Activated CD4-positive, alpha-beta T cell treated with anti-CD3 and anti-CD28 coated beads, Interleukin-2, amount 50 U/mL, for 4 hours (primary cell): Measurements from ENCODE around the gene AP3M1.
"Not testable (repeated sequence)": the region's sequence is repeated elsewhere in the genome, so short reads cannot be mapped to it uniquely, and the experiment has no call there.

Experiments used
- DNase-seq, 2 experiments: peaks; one replicate each; pipeline ENCODE4 v3.0.0-alpha.2; 2020

The AP3M1 gene, protein sequence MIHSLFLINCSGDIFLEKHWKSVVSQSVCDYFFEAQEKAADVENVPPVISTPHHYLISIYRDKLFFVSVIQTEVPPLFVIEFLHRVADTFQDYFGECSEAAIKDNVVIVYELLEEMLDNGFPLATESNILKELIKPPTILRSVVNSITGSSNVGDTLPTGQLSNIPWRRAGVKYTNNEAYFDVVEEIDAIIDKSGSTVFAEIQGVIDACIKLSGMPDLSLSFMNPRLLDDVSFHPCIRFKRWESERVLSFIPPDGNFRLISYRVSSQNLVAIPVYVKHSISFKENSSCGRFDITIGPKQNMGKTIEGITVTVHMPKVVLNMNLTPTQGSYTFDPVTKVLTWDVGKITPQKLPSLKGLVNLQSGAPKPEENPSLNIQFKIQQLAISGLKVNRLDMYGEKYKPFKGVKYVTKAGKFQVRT

GRCh38 chr10:74150204-74150989 lies at the start of gene AP3M1:
AP3M1 (minus strand) TSS chr10:74150828; CDS start chr10:74138379, 12,449 bp downstream.
- DNase-seq = peak; percentile 73 to 76

DNA sequence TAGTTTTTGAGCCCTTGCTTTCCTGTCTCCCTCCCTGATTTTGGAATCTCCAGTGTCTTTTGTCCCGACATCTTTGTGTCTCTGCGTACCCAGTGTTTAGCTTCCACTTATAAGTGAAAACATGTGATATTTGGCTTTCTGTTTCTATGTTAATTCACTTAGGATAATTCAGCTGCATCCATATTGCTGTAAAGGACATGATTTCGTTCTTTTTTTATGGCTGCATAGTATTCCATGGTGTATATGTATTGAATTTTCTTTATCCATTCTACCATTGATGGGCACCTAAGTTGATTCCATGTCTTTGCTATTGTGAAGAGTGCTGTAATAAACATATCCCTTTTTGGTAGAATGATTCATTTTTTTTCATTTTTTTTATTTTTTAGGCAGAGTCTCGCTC lies 48.7 kb upstream of the AP3M1 start:
- DNase-seq = no peak

DNA sequence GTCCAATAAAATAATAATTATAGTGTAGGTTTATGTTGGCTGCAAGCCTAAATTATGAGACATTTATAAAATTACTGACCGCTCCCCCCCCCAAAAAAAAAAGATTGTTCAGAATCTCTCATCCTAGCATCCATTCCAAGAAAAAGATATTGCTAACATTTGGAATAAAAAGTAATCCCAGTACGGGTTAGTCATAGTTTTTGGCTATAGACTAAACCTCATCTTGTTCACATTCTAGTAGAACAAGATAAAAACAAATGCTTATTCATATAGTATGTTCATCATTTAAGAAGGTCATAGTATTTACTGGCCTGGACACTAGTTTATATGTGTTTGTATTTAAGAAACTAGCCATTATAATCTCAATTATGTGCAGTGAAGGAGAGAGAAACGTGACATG lies 44.4 kb upstream of the AP3M1 start:
- DNase-seq = no peak

- no peak for DNase-seq
These were observed 43.9 kb upstream of the AP3M1 start for GRCh38 chr10:74194545-74194944.

- no peak for DNase-seq
These were observed 39.9 kb upstream of the AP3M1 start for GRCh38 chr10:74190494-74190893.

- no peak for DNase-seq
These were observed 39.4 kb upstream of the AP3M1 start for GRCh38 chr10:74189999-74190421.

- not testable (repeated sequence) for DNase-seq
These were observed 38.0 kb upstream of the AP3M1 start for GRCh38 chr10:74188617-74189016.

- no peak for DNase-seq
These were observed 36.6 kb upstream of the AP3M1 start for GRCh38 chr10:74187237-74187636.

GRCh38 chr10:74186678-74187077 lies 36.0 kb upstream of the AP3M1 start:
- DNase-seq = no peak

- DNase-seq = no peak
These were observed 28.6 kb upstream of the AP3M1 start for GRCh38 chr10:74179111-74179710.

- no peak for DNase-seq
These were observed 27.6 kb upstream of the AP3M1 start for GRCh38 chr10:74178042-74178791.

DNA sequence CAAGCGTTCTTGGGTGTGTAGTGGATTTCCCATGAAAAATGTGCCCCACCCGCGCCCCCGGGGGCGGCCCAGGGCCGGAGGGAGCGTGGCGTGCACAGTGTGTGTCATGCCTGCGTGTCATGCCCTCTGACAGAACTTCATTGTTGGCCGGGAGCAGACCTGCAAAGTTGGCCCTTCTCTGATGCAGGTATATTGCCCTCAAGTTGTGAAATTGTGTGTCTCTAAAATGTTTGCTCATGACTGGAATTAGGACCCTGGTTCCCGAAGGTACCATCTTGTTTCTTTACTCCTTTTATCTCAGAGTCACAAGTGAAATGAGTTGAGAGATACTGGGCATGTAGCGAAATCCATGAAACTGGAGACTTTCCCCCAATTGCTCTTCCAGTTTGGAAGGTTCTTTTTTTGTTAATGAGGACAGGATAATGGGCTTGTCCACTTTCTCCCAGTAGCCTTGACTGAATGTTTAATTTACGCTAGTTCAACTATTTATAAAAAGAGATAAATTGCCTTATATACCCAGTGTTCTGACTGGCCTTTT lies 26.6 kb upstream of the AP3M1 start:
- peak; percentile 60 to 66 for DNase-seq

DNA sequence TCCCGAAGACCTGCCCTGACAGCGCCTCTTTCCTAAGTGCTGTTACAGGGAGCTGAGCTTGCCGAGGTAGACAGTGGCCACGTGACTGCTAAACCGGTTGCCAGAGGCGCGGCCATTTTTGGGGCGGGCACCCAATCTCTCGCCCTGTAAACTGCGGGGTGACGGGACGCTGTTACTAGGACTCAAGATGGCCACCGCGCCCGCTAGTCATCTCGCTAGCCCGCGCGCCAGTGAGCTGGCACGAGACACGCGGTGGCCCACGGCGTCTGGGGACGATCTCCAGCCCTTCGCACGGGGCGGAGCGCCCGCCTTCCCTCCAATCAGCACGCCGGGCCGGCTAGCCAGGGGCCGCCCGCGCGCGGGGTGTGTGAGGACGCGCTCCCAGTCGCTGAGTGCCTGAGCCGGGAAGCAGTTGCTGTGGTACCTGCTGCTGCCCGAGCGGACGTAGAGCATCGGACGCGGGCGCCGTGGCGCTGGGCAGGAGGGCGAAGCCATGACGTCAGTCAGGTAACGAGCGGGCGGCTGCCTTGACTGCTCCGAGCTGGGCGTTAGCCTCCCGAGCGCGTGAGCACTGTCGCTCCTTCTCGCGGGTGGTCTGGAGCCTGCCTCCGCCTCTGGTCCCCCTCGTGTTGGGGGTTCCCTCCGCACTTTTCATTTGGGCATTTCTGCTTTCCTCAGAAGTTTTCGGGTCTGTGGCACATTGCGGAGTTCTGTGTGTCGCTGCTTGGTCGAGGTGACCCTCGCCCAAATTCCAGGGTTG lies 25.9 kb upstream of the AP3M1 start:
- peak; percentile 96 for DNase-seq

DNA sequence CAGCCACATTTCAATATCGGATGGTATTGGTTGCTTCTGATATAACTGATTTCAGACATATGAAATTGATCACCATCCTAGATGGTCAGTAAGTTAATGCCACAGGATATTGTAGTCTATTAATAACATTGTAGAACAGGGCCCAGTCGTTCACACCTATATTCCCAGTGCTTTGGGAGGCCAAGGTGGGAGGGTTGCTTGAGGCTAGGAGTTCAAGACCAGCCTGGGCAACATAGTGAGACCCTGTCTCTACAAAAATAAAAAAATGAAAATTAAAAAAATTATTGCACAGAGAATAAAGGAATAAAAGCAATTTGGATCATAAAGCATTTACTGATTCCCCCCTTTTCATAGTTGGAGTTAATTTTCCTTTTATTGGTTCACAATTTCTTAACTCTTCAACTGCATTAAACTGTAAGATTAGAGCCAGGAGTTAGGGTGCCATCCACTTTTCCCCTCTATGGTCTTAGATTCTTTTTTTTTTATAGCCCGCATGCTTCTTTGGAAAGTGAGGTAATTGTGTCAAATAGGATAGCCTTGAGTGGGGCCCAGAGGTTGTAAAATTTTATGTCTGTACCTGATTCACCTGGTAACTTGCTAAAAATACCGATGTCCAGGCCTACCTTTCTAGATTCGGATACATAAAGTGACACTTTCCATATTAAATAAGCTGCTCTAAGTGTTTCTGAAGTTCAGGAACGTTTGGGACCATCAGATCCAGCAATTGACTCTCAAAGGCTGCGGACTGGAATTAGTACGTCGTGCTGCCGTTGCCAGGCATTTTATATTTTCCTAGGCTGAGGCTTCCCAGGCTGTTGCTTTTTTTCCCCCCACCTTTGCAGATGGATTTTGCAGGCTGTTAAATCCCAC lies 25.1 kb upstream of the AP3M1 start:
- DNase-seq = no peak

DNA sequence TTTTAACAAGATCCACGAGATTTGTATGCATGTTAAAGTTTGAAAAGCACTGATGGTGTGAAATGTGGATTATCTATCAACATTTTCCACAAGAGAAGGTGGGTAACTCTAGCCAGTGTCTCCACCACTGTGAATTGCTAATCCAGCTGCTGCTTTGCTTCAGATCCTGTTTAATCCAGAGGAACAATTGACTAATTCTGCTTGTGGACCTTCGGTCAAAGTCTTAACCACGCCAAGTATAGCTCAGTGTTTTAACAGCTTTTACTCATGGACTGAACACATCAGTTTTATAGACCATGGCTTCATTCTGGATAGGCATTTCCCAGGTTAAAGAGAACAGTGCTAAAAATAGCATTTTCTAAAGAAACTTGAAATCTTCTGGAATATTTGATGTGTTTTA lies 23.9 kb upstream of the AP3M1 start:
- DNase-seq = no peak

DNA sequence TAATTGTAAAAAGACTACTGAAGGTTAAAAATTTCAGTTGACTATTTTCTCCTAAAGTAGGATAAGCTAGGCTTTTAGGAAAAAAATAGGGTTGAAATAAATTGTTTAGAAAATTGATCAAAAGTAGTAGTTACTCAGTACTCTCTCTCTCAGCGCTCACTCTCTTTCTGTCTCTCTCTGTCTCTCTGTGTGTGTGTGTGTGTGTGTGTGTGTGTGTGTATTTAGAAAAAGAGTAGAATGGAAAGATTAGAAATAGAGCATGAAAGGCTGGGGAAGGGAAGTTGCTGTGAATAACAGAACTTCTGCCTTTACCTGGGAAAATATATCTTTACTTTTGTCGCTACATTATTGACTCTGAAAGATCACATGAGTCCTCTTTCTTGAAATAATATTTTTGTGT lies 21.0 kb upstream of the AP3M1 start:
- DNase-seq = no peak

DNA sequence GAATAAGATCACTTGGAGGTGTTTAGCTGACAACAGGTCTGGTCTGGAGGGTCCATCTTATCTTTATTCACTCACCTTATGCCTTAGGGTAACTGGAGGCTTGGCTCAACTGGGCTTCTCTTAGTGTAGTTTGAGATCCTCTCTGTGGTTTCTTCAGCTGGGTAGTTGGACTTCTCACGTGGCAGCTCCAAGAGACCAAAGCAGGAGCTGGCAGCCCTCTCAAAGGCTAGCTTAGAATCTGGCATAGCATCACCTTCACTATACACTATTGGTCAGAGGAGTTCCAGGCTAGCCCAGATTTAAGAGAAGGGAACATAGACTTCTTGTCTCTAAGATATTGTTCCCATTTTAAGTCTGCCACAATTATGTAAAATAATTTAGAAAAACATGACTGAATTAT lies 16.8 kb upstream of the AP3M1 start:
- no peak for DNase-seq

DNA sequence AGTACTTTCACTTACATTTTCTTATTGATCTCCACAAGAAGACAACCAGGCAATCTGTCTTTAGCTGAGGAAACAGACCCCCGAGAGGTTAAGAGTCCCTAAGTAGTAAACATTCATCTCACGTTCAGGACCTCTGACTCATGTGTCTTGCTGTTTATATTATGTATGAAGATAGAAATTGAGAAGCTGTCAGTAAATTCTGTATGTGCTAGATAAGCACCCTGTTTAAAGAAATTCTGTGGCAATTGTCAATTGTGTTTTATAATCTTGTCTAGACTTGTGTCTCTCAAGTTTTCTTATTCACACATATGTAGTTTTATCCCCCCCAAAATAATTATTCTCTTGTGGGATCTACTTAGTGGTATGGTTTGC lies 14.9 kb upstream of the AP3M1 start:
- no peak for DNase-seq

- no peak for DNase-seq
These were observed 14.3 kb upstream of the AP3M1 start for GRCh38 chr10:74164716-74165529.
